Renal cortex interstitium (tissue), 11 donors: ENCODE measurements around the gene TMEM8B. TPM values are rescaled to one million over a fixed set of nuclear protein-coding genes. Genes with fewer than 3 reads are reported as not detected.
"Not testable (repeated sequence)": the region's sequence is repeated elsewhere in the genome, so short reads cannot be mapped to it uniquely, and the experiment has no call there.

Experiments used
- DNase-seq, 11 donors: peaks; one replicate each; pipeline ENCODE4 v3.0.0-alpha.2; 2013; ENCODE audit warnings: low read depth in 9 of 11, low spot score in 4 of 11; ENCODE audit errors: extremely low read depth in 1 of 11
- polyA plus RNA-seq, 3 donors: library from polyadenylated mRNA; unstranded; fragments of 120-200 nt; gene quantifications; one replicate each; pipeline ENCODE4 v1.2.1, GENCODE V29; 2013; ENCODE audit not compliant: insufficient read length in 3 of 3

The TMEM8B gene
- polyA plus RNA-seq, 3 donors, result 24.4 to 36.4 (median 28.9) TPM

DNA sequence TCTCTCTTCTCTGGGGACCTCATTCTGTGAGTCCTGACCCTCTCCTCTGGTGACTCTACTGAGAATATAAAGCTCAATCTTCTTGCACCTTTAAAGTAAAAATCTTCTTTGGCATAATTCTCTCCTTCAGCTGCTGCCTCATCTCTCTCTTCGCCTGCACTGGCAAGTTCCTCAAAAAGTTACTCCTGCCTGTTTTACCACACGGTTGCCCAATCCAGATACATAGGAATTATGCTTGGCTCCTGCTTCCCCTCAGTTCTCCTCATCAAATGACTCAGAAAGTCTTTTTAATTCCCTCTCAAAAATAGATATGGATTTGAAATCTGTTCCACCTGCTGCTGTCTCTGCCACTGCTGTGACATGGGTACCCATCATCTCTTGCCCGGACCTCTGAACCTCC, 62.6 kb downstream of the TMEM8B start:
- no peak for DNase-seq

DNA sequence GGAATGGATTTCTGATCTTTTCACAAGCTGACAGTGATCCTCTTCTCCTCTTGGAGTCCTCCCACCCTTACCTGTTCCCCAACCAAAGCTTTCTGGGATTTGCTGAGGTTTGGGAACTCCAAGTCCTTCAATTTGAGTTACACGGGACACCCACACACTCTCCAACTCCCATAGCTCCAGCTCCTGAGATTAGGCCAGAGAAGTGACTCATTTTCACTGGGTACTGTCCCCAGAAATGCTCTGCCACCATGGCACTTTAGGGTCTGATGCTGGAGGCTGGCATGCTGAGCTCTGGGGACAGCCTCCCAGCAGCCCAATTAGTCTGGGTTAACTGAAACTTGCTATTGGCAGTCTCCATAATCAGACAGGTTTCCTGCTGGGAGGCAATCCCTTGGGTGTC, 63.0 kb downstream of the TMEM8B start:
- DNase-seq, result no peak

DNA sequence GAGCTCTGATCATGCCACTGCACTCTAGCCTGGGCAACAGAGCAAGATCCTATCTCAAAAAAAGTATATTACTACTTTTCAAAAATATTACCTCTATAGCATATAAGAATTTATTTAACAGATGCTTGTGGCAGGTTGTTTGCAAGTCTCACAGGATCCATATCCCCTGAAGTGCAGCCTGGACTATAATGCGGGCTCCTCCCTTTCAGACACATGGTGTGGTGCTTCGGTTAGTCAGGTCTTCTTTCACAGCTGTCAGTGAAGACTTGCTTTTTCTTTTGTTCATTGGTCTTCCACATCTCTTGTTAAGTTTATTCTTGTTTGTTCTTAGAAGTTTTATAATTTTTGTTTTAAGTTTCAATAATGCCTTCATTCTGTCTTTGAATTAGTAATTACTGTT, 67.5 kb downstream of the TMEM8B start:
- no peak for DNase-seq

DNA sequence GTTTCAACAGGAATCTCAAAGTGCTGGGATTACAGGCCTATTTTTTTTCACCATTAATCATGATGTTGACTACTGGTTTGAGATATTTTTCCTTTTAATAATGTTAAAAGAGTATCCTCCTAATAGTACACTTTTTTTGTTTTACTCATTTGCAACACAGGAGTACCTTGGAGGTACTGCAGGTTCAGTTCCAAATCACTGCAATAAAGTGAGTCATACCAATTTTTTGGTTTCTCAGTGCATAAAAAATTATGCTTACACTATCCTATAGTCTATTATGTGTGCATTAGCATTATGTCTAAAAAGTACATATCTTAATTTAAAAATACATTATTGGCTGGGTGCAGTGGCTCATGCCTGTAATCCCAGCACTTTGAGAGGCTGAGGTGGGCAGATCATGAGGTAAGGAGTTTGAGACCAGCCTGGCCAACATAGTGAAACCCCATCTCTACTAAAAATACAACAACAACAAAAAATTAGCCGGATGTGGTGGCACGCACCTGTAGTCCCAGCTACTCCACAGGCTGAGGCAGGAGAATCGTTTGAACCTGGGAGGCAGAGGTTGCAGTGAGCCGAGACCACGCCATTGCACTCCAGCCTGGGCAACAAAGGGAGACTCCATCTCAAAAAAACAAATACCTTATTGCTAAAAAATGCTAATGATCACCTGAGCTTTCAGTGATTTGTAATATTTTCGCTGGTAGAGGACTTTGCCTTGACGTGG, 68.5 kb downstream of the TMEM8B start:
- not testable (repeated sequence) for DNase-seq

DNA sequence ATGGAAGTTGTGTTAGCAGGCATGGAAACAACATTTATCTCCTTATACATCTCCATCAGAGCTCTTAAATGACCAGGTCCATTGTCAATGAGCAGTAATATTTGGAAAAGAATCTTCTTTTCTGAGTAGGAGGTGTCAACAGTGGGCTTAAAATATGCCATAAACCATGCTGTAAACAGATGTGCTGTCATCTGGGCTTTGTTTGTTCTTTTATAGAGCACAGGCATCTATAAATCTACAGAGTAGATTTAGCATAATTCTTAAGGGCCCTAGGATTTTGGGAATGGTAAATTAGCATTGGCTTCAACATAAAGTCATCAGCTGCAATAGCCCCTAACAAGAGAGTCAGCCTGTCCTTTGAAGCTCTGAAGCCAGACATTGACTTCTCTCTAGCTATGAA, 69.3 kb downstream of the TMEM8B start:
- DNase-seq, result no peak

DNA sequence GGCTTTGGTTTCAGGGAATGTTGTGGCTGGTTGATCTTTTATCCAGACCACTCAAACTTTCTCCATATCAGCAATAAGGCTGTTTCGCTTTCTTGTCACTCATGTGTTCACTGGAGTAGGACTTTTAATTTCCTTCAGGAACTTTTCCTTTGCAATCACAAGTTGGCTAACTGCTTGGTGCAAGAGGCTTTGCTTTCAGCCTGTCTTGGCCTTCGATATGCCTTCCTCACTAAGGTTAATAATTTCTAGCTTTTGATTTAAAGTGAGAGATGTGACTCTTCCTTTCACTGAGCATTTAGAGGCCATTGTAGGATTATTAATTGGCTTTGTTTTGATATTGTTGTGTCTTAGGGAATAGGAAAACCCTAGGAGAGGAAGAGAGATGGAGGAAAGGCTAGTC, 70.0 kb downstream of the TMEM8B start:
- DNase-seq, result no peak

DNA sequence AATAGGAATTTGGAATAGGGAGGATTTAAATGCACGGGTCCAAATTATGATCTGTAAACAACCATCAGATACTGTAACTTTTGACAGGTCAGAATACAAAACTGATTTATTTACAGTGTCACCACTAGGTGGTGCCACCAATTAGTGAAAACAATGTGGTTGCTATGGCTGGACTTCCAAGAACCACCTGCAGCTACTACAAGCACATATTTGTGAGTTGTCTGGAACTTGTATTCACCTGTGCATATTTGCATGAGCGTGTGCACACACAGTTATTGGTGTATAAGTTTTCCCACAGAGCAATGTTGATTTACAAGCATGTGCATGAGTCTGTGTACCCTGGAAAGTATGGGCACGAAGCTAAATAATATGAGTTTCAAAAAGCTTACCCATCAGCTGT, 74.0 kb downstream of the TMEM8B start:
- peak in 2 of 11 donors; percentile 66 to 74 for DNase-seq

DNA sequence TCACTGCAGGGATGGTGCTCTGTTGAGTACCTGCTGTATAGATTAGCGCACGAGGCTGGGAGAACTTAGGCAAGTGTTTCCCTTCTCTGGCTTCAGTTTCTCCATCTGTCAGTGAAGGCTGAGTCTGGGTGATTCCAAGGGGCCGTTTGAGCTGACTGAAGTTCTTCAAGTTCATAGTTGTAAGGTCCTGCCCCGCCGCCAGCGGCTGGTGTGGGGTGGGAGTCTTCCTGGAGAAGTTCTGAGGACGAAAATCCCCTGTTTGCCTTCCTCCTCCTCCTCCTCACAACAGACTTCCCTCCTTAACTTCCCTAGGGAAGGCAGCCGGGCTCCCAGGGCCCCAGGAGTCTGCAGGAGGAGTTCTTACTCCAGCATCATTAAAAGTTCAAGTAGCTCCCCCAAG, 75.3 kb downstream of the TMEM8B start:
- no peak for DNase-seq

DNA sequence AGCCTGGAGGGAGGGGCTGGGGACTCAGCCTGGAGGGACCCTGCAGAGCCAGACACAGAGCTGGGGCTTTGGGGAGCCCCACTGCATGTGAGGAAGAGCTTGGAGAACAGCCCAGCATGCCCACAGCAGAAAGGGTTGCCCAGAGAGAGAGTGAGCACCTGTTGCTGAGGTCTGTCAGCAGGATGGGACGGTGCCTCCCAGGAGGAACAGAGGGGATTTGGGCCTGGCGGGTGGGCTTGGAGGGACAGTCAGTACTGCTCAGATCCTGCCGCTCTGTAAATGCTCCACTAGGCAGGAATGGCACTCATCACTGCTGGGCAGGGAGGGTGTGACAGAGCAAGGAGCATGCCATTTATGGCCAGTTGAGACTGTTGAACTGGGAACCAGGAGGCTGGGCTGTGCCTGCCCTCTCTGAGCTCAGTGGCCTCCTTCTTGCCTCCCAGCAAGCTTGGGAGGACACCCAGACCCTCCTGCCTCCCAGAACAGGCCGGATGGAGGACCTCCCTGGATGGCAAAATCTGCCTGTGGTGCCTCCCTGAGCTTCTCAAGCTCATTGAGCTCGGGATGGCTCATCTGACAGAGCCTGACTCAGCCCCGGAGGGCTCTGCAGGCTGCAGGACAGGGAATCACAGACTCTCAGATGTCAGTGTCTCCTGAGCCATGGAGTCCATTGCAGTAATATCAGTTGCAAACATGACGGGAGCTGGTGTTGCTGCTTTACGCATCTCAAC, 76.2 kb downstream of the TMEM8B start:
- no peak for DNase-seq

DNA sequence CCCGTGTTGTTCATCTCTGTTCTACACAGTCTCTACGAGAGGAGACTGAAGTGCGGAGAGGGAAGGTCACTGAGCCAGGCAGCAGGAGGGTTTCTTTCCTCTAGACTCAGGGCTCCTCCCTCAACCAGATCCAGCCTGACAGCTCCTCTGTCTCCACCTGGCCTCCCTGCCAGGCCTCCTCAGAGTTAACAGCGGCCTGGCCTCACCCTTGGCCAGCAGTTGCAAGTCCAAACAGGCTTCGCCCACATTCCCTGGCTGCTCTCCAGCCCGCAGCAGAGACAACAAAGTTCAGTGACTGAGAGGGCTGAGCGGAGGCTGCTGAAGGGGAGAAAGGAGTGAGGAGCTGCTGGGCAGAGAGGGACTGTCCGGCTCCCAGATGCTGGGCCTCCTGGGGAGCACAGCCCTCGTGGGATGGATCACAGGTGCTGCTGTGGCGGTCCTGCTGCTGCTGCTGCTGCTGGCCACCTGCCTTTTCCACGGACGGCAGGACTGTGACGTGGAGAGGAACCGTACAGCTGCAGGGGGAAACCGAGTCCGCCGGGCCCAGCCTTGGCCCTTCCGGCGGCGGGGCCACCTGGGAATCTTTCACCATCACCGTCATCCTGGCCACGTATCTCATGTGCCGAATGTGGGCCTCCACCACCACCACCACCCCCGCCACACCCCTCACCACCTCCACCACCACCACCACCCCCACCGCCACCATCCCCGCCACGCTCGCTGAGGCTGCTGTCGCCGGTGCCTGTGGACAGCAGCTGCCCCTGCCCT, 77.1 kb downstream of the TMEM8B start, which contains the start of gene HRCT1:
TSS of gene HRCT1 (plus strand) at position 291 of the 768 bp plus-strand sequence. CDS start at position 377, 86 bp downstream.
- DNase-seq, result peak in 2 of 11 donors; percentile 46 to 76

DNA sequence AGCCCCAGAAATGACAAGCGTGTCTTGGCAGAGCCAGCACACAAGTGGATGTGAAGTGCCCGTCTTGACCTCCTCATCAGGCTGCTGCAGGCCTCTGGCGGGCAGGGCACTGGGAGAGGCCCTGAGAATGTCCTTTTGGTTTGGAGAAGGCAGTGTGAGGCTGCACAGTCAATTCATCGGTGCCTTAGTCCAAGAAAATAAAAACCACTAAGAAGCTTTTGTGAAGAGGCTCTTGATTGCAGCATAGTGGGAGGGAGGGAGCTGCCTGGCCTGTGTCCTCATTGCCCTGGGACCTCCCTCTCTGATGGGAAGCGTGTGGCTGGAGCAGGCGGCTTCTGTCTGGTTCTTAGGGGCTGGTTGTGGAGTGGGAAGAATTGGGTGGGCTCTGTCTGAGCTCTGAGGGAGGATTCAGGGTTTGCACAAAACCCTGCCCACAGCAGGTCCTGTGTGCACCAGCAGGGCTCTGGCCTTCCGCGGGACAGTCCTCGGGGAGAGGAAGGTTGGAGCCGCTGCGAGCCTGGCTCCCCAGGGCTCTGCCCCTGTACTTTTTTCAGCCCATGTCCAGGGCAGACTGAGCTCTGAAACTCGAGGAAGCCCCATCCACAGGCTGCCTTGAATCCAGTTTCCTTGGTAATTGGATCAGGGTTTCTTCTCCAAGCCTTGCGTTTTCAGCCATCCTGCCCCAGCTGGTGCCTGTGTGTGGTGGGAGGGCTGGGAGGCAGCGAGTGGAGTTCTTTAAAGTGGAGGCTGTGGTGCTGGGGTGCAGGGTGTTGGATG, 78.1 kb downstream of the TMEM8B start:
- peak in 1 of 11 donors; percentile 50 for DNase-seq

DNA sequence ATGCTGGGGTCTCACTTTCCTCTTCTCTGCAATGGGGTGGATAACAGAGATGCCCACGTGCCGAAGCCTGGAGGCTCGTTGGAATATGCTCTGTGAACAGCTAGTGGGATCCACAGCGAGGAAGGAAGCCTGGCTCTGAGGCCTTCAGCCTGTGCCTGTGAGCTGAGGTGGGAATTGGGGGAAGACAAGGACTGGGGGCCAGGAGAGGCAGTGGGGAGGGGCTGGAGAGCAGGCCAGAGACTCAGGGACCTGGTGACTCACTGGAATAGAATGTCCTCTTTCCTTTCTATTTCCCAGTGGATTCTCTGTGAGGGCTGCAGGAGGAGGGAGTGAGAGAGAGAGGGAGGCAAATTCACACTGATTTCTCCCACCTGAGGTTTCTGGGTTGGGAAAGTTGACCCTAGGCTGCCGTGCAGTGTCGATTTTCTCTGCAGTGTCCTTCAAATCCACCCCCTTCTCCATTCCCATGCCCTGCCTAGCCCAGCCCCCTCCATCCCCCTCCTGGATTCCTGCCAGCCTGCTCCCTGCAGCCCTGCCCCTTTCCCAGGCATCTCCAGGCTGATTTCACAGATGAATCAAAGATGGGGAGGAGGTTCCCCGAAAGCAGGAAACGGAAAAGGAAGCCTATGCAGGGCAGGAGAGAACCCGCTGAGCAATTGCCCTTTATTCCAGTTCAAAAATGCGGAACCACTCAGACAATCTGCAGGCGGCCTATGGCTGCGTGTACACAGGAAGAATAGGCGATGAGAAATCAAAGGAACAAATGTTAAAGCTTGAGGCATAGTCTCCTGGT, 78.9 kb downstream of the TMEM8B start:
- DNase-seq, result peak in 3 of 11 donors; percentile 47 to 62 (median 59)

DNA sequence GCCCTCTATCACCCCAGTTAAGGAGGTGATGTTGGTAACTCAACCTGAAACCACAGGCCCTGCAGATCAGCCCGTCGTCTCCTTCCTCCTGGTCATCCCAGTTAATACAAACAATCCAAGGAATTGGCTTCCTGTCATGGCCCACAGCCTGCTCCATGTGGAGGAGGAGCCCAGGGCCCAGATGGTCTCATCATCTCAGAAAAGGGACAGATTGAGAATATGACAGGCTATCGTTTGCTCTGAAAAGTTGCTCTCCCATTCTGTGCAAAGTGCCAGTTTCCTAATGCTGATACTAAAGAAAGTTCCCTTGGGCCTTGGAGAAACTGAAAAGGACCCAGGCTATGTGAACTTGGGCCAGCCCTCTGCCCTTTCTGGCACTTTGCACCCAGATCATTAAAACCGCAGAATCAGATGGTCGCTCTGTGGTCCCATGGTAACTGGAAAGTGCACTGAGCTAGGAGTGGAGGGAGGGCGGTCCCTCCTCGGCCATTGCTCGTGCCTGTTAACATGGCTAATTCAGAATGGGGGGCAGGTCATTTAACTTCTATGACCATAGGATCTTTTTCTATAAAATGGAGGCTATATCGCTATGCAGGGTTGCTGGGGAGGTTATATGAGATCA, 79.6 kb downstream of the TMEM8B start:
- no peak for DNase-seq

DNA sequence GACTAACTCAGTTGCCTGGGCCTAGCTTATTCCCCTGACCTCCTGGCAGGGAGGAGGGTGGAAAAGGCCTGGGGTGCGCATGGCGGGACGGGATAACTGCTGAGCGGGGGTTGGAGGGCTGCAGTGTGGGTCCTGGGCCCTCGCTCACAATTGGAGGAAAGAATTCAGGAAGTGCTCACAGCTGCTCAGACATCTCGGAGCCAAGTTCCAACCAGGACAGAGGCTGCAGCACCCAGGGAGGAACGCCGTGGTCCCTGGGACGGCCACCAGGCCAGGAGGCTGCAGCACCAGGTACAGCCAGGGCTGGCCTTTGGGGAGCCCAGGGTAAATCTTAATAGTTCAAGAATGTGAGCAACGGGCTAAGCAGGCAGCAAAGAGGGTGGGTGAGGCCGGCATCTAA, 80.2 kb downstream of the TMEM8B start, which contains the start of gene SPAAR:
TSS of gene SPAAR (plus strand) at position 217 of the 400 bp plus-strand sequence. CDS start 974 bp downstream, outside the sequence.
- no peak for DNase-seq

DNA sequence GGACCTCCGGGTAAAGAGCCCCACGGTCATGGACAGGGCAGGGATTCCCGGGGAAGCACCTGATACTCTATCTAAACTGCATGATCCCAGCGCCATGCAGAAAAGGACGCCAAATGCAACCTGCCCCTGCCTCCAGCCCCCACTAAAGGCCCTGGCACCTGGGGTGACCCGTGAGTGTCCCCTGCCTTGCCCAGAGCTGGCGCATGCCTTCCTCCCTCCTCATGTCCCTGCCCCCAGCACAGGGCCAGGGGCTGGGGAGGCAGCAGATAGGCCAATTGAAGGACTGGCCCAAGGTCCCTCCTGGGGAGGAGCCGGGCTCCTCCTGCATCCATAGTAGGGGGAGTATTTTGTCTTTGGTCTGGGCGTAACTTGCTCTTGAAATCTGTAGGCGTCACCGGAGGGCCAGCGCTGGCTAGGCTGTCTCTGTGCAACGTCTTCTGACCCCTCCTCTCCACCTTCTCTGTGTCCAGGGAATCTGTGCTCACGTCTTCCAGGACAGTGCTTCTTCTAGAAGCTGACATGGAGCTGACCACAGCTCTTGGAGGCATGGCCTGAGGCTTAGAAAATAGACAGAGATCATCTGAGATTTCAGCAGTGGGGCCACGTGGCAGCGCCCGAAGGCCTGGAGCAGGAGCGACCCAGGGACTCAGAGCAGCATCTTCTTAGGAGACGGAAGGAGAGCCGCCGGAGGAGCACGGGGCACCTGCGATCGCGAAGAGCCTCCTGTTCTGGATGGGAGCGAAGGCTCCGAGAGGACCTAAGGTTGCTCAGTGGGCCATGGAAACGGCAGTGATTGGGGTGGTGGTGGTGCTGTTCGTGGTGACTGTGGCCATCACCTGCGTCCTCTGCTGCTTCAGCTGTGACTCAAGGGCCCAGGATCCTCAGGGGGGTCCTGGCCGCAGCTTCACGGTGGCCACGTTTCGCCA, 80.9 kb downstream of the TMEM8B start:
- no peak for DNase-seq

DNA sequence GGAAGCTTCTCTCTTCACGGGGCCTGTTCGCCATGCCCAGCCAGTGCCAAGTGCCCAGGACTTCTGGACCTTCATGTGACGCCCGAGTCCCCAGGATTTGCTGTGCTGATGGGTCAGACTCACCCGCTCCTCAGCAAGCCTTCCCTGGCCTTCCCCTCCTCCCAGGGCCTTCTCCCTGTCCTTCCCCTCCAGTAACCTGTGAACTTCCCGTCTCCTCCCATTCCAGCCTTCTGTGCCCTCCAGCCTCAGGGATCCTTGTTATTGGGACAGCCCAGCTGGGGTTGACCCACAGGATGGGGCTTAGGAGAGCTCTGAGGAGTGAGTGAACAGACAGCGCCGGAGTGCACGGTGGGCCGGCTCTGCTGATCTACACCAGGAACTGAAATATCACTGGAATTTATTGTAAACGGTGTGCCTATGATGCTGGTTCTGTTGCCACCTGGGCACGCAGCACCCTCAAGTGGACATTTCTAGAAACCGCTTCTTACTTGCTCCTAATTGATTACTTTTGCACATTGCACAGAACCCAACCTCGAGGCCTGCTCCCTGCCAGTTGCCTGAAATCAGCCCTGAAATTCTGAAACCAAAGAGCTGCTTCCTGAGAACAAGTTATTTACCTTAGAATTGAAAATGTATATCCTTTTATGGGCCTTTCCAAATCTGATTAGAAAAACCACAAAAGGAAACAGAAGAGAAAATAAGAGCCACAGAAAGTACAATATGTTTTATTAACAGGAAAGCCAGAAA, 81.8 kb downstream of the TMEM8B start:
- DNase-seq, result no peak
